T-helper 9 cell (primary cell): ENCODE results near the gene NUAK1.

Experiments used
- DNase-seq: peaks from one replicate; pipeline ENCODE4 v3.0.0-alpha.2; 2020

The NUAK1 gene

GRCh38 chr12:106128585-106129328 lies 10.0 kb downstream of the NUAK1 start:
- DNase-seq, result no peak

GRCh38 chr12:106127338-106128126 lies 11.2 kb downstream of the NUAK1 start:
- DNase-seq, result no peak

GRCh38 chr12:106126441-106127337 lies 12.1 kb downstream of the NUAK1 start:
- DNase-seq, result no peak

- no peak for DNase-seq
Observed at GRCh38 chr12:106125351-106126095, 13.2 kb downstream of the NUAK1 start.

GRCh38 chr12:106123551-106124081 lies 15.1 kb downstream of the NUAK1 start:
- DNase-seq, result no peak

GRCh38 chr12:106123110-106123509 lies 15.6 kb downstream of the NUAK1 start:
- no peak for DNase-seq

- no peak for DNase-seq
Observed at GRCh38 chr12:106122004-106122403, 16.8 kb downstream of the NUAK1 start.

- no peak for DNase-seq
Observed at GRCh38 chr12:106120519-106121105, 18.1 kb downstream of the NUAK1 start.

- no peak for DNase-seq
Observed at GRCh38 chr12:106119301-106119700, 19.5 kb downstream of the NUAK1 start.

- DNase-seq, result no peak
Observed at GRCh38 chr12:106118381-106119130, 20.2 kb downstream of the NUAK1 start.

GRCh38 chr12:106115440-106115839 lies 23.3 kb downstream of the NUAK1 start:
- no peak for DNase-seq

GRCh38 chr12:106114447-106115068 lies 24.2 kb downstream of the NUAK1 start:
- no peak for DNase-seq

- no peak for DNase-seq
Observed at GRCh38 chr12:106113824-106114446, 24.8 kb downstream of the NUAK1 start.

- DNase-seq, result no peak
Observed at GRCh38 chr12:106113446-106113823, 25.3 kb downstream of the NUAK1 start.

- DNase-seq, result no peak
Observed at GRCh38 chr12:106113042-106113441, 25.7 kb downstream of the NUAK1 start.

- DNase-seq, result no peak
Observed at GRCh38 chr12:106112145-106112821, 26.5 kb downstream of the NUAK1 start.

- DNase-seq, result no peak
Observed at GRCh38 chr12:106110626-106111300, 28.0 kb downstream of the NUAK1 start.

- no peak for DNase-seq
Observed at GRCh38 chr12:106109168-106109910, 29.4 kb downstream of the NUAK1 start.
